ENCODE results near the gene ATP8B4.
A peak's percentile ranks its signal among the peaks of the same experiment; 100 is the strongest.
"Not testable (repeated sequence)": the region's sequence is repeated elsewhere in the genome, so short reads cannot be mapped to it uniquely, and the experiment has no call there.

The ATP8B4 gene

DNA sequence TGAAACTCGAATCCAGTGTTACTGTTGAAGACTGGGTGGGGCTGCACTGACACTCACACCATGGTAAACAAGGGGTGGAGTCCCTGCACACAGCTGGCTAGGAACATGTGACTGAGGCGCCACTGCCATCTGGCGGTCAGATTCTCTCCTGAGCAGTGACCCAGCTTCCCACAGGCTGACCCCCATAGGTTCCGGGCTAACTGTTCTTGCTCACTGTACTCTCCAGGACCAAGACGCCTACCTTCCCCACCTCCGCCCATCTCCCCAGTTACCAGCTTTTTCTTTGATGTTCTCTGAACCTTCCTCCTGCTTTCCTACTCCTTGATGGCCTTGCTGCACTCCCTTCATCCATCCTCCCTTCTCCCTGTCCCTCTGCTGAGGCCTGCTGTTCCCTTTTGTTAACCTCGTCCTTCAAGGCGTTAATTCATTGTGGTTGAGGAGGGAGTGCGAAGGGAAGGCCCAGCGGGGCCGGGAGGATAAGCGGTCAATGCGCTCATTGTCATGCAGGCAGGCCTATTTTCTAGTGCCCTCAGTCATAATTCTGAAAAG, 115.2 kb downstream of the ATP8B4 start:
- DNase-seq, result peak; percentile 16

DNA sequence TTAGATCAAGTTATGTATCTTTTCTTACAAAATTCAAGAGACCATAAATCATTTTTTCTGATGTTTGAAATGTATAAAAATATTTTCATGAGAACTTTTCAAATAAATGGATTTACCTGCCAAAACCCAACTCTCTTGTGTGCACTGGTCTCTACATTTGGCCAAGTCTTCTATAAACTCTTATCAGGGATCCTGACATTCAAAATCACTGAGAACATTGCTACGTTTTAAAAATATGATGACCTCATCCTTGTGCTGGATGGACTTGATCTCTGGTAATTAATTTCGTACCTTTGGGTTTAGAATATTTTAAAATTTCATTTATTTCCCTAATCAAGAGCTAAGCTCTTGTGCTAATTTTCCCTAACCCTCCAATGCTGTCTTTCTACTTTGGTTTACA, 127.4 kb downstream of the ATP8B4 start:
- no peak for DNase-seq

DNA sequence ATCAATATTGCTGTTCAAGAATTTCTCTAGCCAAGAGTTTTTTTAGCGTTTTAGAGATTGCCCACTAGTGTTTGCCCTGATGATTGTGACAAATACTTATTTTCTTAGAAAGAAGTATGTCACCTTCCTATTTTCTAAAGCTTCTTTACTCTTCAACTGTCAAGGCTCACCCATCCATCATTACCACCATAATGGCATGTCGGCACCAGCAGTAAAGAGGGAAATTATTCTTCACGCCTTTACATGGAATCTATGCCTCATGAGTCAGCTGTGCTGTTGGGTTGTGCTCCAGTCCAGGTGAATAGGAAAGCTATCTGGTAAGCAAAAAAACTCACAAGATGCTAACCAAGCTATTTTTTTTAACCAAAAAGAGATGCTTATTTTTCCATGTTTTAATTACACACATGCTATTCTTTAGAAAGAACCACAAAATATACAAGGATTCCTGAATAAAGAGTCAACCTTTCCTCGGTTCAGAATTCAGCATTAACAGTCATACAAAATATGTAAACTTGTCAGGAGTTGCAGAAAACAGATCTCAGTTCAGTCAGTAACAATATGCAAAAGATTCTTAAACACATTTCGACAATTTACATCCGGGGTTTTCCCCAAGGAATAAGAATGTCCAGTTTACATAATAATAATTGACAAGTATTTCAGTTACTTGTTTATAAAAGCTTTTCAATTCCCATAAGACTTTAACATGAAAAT, 128.0 kb downstream of the ATP8B4 start:
- DNase-seq, result no peak

DNA sequence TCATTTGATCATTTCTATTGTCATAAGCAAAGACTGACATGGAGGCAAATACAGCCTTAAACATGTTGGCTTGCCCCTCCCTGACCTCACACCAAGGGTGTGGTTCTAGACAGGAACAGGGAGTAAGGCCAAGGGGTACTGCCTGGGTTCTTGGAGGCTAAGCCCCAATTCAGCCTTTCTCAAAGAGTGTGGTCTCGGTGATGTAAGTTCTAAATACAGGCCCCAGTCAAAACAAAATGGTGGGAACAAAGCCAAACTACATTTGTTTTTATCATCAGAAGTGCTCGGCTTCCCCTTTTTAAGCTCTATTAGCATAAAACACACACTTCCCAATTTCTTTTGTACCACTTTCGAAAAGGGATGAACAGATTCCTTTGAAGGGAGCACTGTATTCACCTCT, 129.5 kb downstream of the ATP8B4 start:
- DNase-seq, result no peak

DNA sequence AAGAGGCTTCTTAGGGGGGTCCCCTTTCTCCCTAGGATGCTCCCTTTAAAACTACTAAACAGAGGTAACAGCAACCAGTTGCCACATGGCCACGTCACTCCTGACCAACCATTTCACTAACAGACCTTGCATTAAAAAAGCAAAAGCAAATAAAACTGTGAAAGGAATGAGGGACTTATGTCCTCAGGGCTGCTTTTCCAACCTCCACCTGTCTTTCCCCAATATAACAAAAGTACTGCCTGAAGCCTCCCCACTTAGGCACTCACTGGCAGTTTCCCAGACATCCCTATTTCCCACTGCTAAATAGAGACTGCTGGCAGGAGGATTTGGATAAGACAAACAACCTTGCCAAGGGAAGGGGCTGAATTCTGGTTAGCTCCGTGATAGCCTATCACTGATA, 130.3 kb downstream of the ATP8B4 start:
- DNase-seq, result no peak

DNA sequence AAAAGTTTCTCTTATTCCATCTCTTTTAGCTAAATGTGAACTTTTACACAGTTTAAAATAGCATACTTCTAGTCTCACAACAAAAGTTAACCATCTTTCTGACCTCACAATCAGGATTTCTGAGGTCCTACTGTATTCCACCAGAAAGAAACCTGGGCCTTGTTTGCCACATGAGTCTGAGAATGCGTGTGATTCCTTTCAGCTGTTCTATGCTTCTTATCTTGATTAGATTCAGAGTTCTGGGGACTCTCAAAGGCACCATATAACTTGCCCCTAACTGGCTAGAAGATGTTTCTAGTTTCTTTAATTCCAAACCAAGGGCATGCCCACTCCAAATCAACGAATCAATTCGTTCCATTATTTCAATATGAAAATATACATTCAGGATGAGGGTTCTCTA, 131.1 kb downstream of the ATP8B4 start:
- DNase-seq, result no peak

DNA sequence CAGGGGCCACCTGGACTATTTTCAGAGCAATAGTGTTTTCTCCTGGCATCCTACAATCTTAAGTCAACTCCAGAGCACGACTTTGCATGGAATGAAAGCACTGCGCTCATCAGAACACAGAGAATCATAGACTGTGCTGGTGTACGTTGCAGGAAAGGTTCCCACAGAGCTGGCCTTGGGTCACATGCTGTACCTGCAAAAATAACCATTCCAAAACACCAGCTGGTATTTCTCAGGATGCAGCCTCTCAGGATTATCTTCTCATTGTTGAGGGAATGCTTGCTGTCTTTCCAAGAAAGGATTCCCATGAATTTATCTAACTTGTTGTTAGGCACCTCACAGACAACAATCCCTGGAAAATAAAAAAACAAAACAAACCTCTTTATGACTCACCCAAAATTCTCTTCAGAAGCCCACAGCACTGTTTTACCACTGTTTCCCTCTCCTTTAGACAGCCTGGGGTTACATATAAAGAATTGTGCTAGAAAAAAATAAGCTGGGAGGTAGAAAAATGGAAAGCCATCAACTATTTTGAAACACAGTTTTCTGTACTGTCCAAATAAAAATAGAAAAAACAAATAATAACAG, 131.7 kb downstream of the ATP8B4 start:
- DNase-seq, result no peak

DNA sequence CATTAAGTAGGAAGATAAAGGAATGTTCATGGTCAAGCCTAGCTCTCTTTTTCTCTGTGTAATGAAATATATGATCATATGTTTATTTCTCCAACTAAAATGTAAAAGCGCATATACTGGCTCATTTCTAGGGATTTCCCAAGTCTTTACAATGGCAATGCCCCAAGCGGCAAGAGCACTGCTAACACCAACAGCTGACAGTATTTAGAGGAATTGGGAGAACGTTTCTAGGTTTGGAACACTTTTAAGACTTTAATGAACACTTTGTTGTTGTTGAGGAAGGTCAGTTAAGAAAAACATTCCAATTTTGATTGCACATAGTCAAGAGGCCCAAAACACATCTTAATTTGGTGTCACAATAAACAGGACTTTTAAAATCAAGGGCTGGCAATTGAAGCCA, 132.7 kb downstream of the ATP8B4 start:
- no peak for DNase-seq

DNA sequence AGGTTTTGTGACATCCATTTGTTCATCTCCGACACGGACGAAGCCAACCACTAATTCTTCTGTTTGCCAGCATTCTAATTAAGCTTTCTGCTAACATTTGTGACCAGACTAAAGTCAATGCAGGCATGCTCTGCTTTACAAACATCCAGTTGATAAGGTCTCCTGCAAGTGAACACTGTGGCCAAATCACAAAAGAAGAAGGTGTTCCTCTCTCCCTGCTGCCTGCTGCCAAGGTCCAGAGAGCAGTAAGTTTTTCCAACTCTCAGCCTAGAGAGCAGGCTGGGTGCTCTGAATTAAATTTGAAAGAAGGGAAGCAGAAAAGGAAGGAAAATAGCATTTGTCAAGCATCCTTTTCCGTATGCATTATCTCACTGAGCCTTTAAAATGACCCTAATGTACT, 133.6 kb downstream of the ATP8B4 start:
- DNase-seq, result no peak

DNA sequence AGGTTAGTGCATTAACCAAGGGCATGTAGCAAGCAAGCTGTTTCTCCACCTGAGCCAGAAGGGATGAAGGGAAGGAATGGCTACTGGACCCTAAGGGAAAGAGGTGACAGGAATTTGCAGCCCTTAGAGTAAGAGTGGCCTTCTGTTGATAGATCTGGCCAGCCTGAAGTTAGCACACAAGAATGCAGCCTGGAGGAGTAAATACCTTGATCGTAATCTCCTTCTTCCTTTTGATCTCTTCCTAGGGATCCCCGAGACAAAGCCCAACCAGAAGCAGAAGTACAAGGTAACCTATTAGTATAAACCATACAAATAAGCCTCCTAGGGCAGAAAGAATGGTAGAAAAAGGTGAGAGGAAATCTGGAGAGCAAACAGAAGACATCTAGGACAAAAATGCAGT, 134.6 kb downstream of the ATP8B4 start:
- DNase-seq, result no peak

DNA sequence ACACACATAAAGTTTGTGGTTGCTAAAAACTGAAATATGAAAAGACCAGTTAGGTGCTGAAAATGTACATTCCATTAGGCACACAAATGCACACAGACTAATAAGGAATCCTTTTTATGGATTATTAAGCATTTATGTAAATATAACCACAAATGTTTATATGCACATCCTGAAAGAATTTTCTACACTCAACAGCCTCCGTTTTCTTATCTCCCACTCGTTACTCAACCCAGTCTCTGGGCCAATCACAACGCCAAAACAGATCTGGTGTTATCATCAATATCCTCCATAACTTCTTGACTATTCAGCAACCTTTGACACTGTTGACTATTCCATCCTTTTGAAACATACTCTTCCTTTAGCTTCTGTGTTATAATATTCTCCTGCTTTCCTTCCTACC, 136.4 kb downstream of the ATP8B4 start:
- no peak for DNase-seq

DNA sequence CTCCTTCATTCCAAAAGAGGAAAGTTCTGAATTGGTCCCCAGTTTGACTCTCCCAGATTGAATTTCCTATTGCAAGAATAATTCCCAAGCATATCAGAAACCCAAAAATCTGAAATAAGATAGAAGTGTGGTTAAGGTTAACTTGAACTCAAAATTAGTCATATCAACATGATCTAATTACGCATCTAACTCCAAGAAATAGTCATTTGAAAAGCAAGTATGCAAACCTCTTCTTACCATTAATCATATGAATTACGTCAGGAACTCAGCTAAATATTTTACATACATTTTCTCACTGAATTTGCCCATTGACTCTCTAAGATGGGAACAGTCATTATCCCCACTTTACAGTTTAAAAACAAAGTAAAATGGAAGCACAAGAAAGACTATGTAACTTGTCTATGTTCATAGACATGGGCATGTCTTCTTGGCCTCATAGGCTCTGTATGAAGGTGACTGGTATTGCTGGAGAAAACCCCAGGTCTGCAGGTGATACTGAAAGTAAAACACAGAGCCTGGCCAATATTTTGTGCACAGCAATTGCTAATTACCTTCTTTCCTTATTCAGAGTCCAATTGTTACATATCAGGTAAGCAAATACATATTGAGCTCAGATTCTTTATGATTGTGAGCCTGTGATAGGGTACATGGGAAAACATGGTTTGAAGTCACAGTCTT, 139.2 kb downstream of the ATP8B4 start:
- no peak for DNase-seq

DNA sequence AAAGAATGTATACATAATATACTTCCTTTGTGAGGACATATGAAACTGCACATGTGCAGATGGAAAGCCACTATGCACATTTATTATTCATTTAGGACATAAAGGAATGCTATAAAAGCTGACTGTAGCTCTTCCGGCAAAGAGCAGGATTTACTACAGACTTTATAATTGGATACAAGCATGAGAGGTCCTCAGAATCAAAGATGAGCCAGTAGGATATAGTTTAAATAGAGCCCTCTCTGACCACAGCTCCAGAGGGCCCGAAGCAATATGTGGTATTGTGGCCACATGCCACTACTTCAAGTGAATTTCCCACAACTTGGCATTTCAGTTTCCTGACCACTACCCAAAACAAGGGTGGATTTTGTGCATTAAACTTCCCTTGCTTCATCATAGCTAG, 140.9 kb downstream of the ATP8B4 start:
- no peak for DNase-seq

DNA sequence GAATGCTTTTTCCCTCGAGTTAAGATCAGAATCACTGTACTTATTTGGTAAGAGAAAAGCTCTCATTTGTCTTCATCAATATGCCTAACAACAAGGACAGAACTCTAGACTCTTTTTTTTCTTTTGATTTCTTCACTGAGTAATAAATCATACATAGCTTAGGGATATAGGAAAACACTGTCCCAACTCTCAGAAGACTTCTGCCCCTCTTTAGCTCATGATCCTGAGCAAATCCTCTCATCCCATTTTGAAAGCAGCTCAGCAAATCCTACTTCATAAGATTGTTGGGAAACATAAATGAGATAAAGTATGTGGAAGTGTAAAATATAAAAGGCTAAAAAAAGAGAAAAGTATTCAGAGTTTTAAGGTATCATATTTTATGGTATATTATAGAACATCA, 141.7 kb downstream of the ATP8B4 start:
- no peak for DNase-seq

DNA sequence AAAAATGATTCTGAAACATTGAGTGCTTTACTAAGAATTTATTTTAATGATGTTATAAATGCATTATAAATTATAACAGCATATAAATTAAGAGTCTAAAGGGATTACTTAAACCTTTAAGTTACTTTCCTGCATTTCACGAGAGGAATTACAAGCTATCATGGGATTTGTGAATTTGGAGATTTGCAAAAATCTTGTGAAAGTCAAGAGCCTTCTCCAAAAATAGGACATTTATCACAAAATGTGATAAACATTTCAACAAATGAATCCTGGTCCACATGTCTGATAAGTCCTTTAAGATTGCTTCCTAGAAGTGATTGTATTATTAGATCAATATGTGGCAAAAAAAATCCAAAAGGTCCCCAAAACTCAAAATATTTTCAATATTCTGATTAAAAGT, 154.5 kb downstream of the ATP8B4 start:
- DNase-seq, result no peak

DNA sequence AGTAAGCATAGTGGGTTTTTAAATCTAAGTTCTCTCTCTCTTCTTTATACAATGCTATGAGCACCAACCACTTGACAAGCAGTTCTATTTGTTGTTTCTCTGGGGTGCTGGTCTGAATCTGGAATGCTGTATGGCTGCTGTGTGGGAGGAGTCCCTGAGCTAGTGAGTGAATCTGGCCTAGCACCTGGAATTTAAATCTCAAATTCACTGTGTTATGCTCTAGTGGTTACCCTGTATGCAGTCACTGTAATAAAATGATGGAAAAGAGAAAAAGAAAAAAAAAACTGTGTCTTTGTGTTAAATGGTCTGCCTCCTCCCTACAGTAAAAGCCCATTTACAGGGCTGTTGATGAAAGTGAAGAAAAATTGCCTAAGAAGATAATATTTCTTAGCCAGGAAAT, 155.0 kb downstream of the ATP8B4 start:
- DNase-seq, result no peak

DNA sequence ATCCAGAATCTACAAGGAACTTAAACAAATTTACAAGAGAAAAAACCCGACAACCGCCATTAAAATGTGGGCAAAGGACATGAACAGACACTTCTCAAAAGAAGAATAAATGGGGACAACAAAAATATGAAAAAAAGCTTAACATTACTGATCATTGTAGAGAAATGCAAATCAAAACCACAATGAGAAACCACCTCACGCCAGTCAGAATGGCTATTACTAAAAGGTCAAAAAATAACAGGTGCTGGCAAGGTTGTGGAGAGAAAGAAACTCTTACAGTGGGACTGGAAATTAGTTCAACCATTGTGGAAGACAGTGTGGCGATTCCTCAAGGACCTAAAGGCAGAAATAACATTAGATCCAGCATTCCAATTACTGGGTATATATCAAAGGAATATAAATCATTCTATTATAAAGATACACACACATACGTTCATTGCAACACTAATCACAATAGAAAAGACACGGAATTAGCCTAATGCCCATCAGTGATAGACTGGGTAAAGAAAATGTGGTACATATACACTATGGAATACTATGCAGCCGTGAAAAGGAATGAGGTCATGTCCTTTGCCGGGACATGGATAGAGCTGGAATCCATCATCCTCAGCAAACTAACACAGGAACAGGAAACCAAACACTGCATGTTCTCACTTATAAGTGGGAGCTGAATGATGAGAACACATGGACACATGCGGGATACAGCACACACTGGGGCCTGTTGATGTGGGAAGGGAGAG, 155.8 kb downstream of the ATP8B4 start:
- DNase-seq, result not testable (repeated sequence)

DNA sequence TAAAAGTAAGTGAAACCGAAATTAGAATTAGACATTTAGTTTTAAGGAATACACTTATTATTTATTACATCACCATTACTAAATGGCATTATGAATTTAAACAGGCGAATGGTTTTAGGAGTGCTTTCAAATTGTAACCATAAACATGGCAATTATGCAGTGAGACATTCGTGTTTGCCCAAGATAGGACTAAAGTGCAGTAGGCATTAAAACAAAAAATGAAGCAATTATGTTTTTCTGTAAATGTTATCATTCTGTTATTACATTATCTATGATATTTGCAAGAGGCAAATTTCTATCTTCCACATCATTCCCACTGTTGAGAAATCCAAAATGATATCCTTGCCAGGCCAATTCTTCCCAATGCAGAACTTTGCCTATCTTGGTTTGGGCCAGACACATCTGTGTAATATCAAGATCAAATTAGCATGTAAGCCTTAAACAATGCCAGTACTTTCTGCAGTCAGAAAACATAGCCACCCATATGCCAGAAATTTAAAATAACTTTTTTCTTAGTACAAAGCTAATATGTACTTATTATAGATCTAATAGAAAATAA, 156.9 kb downstream of the ATP8B4 start:
- DNase-seq, result no peak

DNA sequence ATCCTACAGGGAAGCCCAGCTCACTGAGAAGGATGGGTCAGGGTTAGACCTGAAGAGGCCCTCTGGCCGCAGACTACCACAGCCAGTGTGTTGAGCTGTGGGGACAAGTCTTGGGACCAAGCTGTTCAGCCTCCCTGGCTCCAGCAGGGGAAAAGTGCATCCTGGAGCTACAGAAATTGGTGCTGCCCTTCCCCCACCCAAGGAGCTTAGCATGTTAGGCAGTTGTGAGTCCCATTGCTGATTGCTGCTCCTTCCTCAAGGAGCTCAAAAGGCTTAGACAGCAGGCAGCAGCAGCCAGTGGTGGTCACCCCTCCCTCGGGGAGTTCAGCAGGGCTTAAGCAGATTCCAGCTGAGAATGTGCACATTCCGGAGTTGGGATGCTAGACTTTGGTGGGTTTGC, 165.6 kb downstream of the ATP8B4 start:
- no peak for DNase-seq

DNA sequence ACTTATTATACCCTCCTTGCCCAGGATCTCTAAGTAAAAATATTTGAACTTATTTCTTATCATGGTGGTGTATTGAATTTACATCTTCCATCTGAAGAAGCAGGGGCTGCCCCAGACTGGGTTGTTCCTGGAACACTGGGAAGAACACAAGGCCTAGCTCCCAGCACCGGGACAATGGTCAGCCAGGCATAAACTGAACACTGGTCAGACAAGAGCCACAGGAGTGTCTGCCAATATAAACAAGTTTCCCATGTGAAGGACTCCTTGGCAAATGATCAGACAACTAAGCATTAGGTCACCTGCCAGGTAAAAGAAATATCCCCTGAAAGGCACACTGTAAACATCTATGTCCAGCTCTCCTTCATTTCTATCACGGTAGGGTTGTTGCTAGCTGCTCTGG, 172.4 kb downstream of the ATP8B4 start:
- DNase-seq, result no peak

DNA sequence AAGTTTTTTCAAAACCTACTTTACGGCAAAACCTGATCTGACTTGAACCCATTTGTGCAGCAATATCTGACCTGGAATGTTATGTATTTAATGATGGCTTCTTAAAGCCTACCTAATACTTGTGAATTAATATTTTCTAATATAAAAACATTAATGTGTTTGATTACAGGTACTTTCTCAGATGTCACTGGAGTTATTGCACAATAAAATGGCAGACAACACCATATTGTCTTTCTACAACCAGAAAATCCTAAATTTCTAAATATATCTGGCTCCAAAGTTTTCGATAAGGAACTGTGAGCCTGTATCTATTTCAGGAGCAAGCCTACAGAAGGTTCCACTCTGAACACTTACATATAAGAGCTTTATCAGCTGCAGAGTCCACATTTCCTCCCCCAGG, 184.5 kb downstream of the ATP8B4 start:
- DNase-seq, result no peak

DNA sequence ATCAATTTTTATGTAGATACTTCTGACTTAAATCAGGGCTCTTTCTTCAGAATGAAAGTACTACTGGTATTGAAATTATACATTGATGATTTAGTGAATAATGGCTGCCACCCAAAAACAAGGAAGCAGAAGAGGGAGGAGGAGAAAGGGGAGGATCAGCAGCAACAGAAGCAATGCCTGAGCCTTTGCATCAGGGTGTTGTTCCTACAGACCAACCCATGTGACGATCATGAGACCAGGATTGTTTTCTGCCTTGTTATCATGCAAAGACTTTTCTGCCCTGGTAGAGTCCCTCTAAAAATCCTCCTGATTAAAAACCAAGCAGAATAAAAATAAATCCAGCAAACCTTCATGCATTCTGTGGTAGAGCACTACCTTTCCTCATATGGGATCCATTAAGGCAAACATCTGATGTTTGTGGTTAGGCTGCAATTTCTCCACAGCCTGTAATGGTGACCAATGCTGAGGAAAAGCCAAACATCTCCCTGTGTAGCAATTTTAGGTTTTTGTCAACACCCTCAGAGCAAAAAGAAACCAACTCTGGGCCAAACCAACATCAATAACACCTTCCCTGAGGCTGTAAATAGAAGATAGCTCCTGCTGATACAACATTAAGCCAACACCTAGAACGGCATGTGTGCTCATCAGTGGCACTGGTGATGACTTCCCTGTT, 191.7 kb downstream of the ATP8B4 start:
- no peak for DNase-seq

DNA sequence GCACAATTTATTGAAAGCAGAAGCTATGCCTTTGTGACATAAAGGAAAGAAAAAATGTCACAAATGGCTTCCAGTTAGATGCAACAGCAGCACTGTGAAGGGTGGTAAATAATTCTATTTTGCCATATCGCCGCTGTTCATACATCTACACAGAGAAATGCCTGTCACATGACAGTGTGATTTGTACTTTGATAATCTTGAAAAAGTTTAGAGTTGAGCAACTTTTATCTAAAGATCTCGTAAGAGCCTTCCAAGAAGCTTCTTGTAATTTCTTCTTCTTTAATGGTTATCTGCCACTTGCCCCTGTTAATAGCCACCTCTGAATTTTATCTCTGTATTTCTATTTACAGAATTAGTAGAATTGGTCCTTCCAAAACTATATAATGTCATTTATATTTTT, 192.3 kb downstream of the ATP8B4 start:
- no peak for DNase-seq

Measured in NCI-H446 treated with DMSO at 0.1 percent for 48 hours (cell line).